Stimulated activated CD4-positive, alpha-beta T cell treated with anti-CD3 and anti-CD28 coated beads, Interleukin-4, amount 100 ng/mL, for 24 hours (primary cell): ENCODE results near the gene SULF2.

ENCODE experiments used
- DNase-seq: peaks from one replicate; pipeline ENCODE4 v3.0.0-alpha.2; 2020

SULF2 gene

DNA sequence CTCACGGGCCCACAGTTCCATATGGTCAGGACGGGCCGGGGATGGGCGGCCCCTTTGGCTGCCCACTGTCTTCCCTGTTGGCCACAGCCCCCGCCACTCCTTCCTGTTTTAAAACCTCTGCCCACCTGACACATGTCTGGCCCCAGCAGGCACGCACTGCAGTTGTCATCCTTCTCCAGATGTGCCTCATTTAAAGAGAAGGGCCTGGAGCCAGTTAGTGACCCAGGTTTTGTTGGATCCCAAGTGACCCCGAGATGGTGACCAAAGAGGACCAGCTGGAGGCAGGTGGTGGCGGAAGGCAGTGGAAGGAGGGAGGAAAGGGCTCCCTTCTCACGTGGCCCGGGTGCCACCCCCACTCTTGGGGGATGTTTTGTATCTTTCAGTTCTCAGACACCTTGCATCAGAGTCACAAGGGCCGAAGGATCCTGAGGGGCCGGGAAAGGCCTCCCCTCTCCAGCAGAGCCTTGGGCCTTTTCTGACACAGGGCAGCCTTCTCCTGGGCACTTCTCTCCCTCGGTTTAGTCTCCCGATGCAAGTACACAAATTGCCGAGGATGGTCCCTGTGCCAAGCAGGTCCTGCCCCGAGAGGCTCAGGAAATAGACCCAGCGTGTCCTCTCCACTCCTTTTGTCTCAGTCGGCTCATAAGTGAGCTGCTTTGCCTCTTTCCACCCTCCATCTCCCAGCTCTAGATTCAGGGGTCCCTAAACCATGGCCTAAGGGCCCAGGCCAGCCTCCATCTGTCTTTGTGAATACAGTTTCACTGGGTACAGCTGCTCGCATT lies 117.6 kb downstream of the SULF2 start:
- DNase-seq: no peak

DNA sequence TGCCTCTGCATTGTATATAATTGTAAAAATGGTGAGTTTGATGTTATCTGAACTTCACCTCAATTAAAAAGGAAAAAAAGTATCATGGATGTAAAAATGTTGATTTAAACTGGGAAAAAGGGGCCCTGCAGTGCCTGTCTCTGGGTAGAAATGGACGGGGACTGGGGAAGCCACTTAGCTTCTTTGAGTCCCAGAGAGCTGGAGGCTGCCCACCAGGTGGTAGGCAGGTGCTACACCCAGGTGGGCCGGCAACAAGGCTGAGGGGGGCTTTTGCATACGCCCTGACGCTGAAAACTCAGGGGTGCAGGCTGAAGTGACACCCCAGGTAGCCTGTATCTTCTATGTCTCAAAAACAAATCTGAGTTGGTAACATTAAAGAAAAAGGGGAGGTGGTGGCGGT lies 118.2 kb downstream of the SULF2 start:
- DNase-seq: no peak

DNA sequence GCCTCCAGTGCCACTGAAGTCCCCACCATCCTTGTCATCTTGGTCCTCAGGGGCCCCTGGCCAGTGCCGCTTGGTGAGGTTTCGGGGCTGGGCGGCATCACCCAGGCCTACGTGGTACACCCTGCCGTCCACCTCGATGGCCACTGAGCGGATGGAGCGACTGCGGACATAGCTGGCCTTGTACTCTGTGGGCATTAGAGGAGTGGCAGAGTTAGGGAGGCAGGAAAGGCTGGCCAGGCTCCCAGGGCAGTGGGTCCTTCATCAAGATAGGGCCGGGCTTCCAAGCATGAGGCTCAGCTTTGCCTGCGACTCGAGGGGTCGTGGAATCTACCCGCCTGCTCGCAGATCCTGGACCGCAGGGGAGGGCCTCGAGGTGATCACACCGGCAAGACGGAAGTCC lies 119.0 kb downstream of the SULF2 start:
- no peak for DNase-seq

DNA sequence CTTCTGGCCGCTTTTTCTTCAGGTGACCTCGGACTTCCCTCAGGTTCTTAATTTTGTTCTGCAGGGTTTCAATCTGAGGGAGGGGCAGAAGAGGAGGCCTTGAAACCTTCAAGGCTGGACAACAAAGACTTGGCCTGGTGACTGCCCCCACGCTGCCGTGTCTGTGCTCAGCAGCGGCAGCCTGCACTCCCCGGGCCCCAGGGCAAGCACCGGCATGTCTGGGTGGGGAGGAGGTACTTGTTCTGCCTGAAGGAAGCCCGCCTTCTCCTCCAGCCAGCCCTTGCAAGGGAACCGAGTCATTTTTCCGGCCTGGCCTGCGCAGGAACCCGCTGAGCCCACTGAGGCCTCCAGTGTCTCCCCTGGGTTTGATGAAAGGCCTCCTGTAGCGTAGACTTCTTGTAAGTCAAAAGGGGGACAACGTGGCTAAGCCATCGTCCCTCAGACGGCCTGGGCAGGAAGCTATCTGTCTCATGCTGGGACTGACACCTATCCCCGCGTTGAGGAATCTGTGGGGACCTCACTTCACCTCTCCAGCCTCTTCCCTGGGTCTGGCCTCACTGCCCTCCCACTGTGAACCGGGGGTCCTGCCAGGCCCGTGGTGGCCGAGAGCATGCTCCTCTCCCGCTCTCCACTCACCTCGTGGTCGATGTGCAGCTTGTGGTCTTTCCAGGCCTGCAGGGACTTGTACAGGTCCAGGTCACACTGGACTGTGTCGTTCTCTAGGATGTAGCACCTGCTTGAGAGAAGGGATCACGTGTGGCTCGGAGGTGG lies 119.9 kb downstream of the SULF2 start:
- DNase-seq: no peak

DNA sequence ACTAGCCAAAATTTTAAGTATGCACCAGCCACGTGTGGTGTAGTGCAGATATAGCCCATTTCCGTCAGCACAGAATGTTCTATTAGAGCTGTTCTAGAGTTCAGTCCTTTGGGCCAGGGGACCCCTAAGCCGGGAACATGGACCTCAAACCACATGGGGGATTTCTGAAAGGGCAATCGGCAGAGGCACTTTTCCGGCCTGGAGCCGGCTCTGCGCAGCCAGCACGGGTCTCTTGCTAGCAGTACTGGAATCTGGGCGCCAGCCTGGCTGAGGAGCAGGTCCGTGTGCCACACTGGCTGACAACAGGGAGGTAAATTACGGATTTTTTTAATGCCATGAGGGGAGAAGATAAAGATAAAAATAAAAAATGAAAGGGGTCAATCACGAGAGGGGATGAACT lies 120.5 kb downstream of the SULF2 start:
- DNase-seq: no peak

DNA sequence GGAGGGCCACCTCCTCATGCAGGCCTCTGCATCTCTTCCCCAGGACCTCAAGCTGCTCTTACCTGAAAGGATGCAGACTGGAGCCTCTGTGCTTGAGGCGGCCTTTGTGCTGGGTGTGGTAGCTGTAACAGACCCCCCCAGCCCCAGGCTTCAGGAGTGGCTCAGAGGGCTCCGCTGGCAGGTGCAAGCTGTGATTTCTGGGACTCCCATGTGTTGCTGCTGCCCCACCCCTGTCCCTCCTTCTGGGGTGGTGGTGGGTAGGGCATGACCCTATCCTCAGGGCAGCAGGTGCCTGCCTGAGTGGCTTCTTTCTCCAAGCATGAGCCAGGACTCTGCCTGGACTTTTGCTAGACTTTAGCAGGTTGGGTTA lies 121.2 kb downstream of the SULF2 start:
- no peak for DNase-seq

DNA sequence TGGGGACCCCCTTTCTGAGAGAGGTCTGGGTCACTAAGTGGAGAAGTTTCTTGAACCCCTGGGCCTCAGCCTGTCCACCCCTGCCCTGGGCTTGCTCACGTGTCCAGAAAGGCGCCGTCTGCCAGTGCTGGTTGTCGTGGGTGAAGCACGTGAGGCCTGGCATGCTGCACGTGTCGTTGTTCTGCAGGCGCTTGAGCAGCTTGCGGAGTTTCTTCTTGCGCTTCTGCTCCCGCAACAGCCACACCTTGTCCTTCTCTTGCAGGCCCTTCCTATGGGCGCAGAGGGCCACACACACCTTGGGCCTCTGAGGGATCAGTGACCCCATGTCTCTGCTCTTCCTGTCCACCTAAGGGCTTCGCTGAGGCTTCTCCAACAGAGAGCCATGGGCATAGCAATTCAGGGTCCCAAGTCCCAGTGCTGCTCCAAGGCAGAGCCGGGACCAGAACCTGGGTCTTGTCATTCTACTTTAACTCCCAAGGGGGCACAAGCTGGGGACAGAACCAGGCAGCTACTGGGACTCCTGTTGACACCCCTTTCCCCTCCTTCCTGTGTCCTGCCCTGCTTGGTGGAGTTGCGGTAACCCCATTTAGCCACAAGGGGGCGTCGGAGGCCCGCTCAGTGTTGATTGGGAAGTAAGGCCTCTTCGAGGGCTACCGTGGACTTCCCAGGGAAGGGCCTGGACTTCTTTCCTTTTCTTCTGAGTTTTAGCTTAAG lies 121.8 kb downstream of the SULF2 start:
- DNase-seq: peak; percentile 75

DNA sequence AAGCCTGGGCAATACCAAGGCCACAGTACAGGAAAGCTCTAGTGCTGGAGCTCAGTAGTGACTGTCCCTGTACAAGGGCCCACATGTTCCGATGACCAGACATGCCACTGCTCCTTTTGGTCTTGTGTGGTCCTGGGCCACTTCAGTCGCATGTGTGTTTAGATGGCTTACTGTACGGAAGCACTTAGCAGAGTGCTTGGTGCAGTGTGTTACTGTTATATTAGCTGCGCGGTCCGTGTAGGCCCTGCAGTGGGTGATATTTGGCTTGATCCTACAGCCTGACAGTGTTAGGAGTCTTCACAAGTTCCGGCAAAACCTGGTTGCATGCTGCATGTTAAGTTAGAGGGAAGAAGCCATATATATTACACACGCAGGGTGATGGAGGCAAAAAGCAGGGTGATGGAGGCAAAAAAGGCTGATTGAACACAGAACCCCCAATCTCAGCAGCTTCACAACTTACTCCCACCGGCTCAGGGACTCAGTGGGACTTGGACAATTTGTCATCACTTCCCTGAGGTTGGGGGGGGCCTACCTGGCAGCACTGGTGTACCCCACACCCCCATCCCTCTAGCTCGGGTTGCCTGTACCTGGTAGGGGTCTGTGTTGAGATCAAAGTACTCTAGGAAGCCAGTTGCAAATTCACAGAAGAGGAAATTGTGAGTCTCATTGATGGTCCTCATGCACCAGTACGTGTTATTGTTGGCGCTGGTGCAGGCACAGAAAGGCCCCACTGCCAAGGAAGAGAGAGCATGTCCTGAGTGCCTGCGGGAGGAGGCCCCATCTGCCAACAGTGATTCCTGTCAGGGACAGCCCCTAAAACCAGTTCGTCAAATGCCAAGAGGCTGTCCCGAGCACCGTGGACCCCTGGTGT lies 122.6 kb downstream of the SULF2 start:
- DNase-seq: no peak

DNA sequence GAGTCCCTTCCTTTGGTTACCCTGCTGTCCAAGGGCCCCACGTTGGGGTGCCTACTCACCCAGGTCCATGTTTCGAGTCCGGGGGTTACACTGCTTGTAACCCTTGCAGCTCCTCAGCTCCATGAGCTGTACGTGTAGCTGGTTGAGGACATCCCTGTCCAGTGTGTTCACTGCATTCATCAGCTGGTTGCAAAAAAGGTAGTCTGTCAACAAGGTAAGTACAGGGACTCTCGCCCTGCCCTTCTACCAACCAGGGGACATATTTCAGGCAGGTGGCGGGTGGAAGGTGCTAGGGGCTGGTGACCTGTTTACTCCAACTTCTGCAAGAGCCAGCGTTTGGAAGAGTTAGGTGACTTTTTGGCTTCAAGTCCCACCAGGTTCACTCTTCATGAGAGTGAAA lies 123.6 kb downstream of the SULF2 start:
- no peak for DNase-seq

DNA sequence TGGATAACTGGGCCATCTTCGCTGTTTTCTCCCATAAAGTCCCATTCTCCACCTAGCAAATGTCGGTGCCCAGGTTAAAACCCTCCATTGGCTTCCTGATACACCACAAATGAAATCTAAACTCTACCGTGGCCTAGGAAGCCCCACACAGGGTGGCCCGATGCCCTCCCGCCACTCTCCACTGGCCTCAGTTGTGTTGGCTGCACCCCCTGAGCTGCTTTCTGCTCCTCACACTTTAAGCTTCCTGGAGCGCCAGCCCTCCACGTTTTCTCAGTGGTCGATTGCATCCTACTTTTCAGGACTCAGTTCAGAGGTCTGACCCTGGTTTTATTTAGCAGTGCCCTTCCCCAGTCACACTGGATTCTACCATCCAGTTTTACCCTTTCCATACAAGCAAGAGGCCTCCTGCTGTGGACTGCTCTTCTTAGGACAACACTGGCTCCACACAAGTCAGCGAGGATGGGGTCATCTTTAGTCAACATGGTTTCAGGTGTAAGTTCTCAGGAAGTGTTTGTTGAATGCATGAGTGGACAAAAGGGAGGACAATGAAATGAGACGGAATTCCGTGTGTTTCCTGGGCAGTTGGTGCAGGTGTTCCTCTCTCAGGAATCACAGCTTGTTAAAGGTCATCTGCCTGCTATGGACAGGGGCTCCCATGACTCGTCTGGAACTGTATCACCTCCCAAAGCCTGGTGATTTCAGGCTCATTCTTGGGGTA lies 124.1 kb downstream of the SULF2 start:
- DNase-seq: no peak

DNA sequence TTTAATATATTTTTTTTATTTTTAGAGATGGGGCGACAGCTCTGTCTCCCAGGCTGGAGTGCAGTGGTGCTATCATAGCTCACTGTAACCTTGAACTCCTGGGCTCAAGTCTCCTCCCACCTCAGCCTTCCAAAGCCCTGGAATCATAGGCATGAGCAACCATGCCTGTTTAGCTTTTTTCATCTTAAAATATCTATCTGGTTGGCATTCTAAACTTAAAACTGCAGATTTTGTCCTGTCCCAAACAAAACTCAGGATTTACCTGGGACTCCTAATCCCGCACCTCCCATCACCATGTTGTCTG lies 124.7 kb downstream of the SULF2 start:
- no peak for DNase-seq

DNA sequence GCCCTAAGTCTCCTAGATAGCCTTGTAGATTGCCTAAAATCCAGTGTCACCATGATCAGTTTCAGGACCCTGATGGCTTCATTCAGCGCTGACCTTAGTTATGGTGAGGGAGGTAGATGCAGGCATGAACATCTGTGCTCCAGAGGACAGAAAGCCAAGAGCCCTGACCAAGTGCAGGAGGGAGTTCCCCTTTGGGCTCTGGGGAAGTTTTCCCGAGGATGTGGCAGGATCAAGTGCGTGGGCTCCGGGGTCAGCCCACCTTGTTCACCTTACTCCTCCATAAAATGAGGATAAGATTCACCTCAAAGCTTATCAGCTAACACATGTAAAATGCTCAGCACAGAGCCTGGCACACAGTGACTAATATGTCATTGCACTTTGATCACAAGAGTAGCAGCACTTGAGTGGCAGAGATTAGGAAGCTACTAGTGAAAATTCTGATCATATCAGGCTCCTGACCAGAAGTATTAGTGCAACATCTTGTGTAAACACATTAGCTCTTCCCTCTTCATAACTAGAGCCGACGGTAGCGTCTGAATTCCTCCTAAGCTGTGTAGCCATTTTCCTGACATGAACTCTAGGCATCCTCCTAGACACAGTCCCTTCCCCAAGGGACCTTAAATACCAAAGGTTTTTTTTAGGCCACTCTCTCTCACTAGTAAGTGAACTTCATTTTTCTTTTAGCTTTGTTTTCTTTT lies 125.2 kb downstream of the SULF2 start:
- DNase-seq: no peak

DNA sequence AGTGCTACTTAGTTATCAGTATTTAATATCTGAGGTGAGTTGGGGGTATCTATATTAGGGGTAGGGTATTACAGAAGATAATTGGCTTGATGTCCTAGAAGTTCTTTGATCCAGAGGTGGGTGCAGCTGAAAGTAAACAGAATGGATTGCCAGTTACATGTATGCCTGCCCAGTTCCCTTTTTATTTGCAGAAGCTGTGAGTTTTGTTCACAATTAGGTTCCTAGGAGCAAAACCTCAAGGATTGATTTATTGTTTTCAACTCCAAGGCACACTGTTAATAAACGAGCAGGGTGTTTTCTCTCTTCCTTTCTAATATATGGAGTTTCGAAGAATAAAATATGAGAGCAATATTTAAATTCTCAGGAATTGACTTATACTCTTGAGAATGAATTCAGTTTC lies 129.0 kb downstream of the SULF2 start:
- no peak for DNase-seq

DNA sequence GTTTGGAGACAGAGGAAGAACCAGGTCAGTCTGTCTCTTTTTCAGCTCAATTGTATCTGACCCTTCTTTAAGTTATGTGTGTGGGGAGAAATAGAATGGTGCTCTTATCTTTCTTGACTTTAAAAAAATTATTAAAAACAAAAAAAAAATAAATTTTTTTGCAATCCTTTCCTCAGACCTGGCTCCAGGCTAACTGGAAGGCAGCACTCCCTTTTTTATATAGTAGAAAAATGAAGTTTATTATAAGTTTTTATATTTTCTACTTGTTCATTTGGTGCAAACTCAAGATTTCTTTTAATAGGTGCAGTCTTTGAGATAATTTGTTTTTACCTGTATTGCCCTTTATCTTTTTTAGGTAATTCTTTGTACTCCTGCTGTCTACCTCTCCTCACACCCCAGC lies 129.6 kb downstream of the SULF2 start:
- DNase-seq: no peak

DNA sequence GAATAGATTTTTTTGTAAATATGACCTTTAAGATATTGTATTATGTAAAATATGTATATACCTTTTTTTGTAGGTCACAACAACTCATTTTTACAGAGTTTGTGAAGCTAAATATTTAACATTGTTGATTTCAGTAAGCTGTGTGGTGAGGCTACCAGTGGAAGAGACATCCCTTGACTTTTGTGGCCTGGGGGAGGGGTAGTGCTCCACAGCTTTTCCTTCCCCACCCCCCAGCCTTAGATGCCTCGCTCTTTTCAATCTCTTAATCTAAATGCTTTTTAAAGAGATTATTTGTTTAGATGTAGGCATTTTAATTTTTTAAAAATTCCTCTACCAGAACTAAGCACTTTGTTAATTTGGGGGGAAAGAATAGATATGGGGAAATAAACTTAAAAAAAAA lies 130.9 kb downstream of the SULF2 start:
- no peak for DNase-seq

DNA sequence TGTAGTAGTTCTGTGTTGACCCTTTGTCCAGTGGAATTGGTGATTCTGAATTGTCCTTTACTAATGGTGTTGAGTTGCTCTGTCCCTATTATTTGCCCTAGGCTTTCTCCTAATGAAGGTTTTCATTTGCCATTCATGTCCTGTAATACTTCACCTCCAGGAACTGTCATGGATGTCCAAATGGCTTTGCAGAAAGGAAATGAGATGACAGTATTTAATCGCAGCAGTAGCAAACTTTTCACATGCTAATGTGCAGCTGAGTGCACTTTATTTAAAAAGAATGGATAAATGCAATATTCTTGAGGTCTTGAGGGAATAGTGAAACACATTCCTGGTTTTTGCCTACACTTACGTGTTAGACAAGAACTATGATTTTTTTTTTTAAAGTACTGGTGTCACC lies 131.4 kb downstream of the SULF2 start:
- no peak for DNase-seq

DNA sequence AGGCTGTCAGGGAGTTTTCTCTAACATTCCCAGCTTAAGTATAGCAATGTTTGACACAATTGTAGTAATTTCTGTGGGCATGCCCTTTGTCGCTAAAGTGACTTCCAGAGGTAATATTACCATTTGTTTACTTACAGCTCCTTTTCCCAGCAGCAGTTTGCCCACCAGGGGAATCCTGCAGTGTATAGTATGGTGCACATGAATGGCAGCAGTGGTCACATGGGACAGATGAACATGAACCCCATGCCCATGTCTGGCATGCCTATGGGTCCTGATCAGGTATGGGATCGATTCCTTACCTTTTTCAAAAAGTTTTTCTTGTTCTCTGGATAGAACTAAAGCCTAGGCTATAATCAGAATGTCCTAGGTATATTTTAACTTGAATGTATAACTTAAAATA lies 132.5 kb downstream of the SULF2 start:
- no peak for DNase-seq

DNA sequence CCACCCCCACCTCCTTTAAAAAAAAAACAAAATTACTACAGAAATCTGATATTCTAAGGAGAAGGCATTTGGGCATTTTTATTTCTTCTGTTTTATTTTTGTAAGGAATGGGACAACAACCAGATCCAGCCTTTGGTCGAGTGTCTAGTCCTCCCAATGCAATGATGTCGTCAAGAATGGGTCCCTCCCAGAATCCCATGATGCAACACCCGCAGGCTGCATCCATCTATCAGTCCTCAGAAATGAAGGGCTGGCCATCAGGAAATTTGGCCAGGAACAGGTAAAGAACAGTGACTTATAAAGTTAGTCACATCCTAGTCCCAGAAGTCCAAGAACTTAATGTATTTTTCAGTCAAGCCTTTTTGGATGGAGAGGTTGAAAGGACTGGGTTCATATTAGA lies 133.0 kb downstream of the SULF2 start:
- no peak for DNase-seq

DNA sequence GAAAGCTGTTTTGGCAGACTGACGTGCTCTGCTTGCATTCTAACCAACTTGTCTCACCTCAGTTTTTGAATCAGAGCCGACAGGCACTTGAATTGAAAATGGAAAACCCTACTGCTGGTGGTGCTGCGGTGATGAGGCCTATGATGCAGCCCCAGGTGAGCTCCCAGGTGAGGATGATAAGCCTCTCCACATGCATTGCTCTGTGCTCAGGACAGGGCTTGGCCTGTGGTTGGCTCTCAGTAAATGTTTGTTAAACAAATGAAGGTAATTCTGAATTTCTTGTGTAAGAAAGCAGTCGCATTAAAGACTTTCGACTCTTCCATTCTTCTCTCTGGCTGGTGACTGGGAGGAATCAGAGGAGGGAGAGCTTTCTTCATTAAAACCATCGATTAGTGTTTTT lies 136.3 kb downstream of the SULF2 start:
- no peak for DNase-seq

DNA sequence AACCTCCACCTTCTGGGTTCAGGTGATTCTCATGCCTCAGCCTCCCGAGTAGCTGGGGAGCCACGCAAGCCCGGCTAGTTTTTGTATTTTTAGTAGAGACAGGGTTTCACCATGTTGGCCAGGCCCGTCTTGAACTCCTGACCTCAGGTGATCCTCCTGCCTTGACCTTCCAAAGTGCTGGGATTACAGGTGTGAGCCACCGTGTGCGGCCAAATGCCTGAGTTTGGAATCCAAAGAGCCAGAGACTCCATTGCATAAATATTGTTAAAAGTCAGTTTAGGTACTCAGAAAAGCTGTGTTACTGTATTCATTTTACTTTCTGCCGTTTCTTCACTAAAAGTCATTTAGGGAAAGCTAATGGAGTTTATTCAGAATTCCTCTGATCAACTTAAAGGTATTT lies 137.3 kb downstream of the SULF2 start:
- DNase-seq: no peak

DNA sequence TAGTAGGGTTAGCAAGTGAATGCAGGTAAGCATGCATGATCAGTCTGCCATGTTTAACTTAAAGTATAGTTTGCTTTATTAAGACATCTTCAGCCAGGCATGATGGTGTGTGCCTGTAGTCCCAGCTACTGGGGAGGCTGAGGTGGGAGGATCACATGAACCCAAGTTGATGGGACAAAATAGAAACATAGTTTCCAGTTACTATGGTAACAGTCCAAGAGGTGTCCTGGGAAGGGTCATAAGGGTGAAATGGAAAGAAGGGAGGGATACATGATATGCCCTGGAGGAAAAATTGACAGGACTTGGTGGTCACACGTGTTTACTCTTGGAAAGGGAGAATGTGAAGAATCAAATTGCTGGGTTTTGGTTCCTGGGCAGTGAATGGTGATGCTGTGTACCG lies 139.6 kb downstream of the SULF2 start:
- DNase-seq: no peak

DNA sequence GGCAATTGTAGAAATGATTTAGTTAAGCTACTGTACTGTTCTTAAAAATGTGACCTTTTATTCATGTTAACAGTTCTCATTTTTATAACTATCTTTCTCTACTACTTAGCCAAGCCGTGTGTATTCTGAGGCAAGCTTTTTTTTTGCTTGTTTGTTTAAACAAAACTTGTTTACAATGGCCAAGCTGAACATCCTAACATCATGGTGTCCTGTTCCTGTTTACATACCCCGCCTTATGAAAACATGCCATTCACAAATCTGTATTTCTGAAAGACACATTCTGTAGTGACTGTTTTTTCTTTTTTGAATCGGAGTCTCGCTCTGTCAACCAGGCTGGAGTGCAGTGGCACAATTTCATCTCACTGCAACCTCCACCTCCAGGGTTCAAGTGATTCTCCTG lies 142.7 kb downstream of the SULF2 start:
- DNase-seq: no peak
